Measurements from ENCODE around the gene SDK1.

Gene SDK1

GRCh38 chr7:3896169-3896765, 595.2 kb downstream of the SDK1 start:
- DNase-seq, result no peak

- DNase-seq, result no peak
These were observed 596.6 kb downstream of the SDK1 start for GRCh38 chr7:3897430-3898372.

- DNase-seq, result no peak
These were observed 598.5 kb downstream of the SDK1 start for GRCh38 chr7:3899559-3899991.

GRCh38 chr7:3908153-3908552, 607.1 kb downstream of the SDK1 start:
- DNase-seq, result no peak

- DNase-seq, result no peak
These were observed 608.1 kb downstream of the SDK1 start for GRCh38 chr7:3909128-3909527.

GRCh38 chr7:3910054-3910453, 609.0 kb downstream of the SDK1 start:
- DNase-seq, result no peak

GRCh38 chr7:3911685-3912084, 610.6 kb downstream of the SDK1 start:
- no peak for DNase-seq

- DNase-seq, result no peak
These were observed 611.2 kb downstream of the SDK1 start for GRCh38 chr7:3912291-3912690.

GRCh38 chr7:3914051-3914775, 613.2 kb downstream of the SDK1 start:
- no peak for DNase-seq

- DNase-seq, result no peak
These were observed 614.4 kb downstream of the SDK1 start for GRCh38 chr7:3915337-3915878.

GRCh38 chr7:3916146-3916545, 615.1 kb downstream of the SDK1 start:
- no peak for DNase-seq

GRCh38 chr7:3917436-3917835, 616.4 kb downstream of the SDK1 start:
- DNase-seq, result no peak

GRCh38 chr7:3918576-3918975, 617.5 kb downstream of the SDK1 start:
- no peak for DNase-seq

- DNase-seq, result no peak
These were observed 621.2 kb downstream of the SDK1 start for GRCh38 chr7:3922175-3922635.

GRCh38 chr7:3923307-3923918, 622.4 kb downstream of the SDK1 start:
- no peak for DNase-seq

- no peak for DNase-seq
These were observed 623.2 kb downstream of the SDK1 start for GRCh38 chr7:3924277-3924676.

GRCh38 chr7:3927446-3928110, 626.5 kb downstream of the SDK1 start:
- DNase-seq, result no peak

- no peak for DNase-seq
These were observed 627.9 kb downstream of the SDK1 start for GRCh38 chr7:3928727-3929515.

- no peak for DNase-seq
These were observed 630.8 kb downstream of the SDK1 start for GRCh38 chr7:3931843-3932242.

- DNase-seq, result no peak
These were observed 636.1 kb downstream of the SDK1 start for GRCh38 chr7:3937146-3937545.

- no peak for DNase-seq
These were observed 636.6 kb downstream of the SDK1 start for GRCh38 chr7:3937605-3938004.
